Neural progenitor cell (in vitro differentiated cells): ENCODE results near the gene BRD4. TPM values are rescaled to one million over a fixed set of nuclear protein-coding genes. Genes with fewer than 3 reads are reported as not detected.
"Not testable (repeated sequence)": the region's sequence is repeated elsewhere in the genome, so short reads cannot be mapped to it uniquely, and the experiment has no call there.

Source experiments
- DNase-seq: peaks from one replicate; pipeline ENCODE4 v3.0.0-alpha.2; 2016; ENCODE audit warnings: low spot score
- H2AFZ ChIP-seq: fragments of 200-600 bp; sonication (generic); replicated peaks from 2 replicates; pipeline ENCODE4 v1.6.1; 2016; ENCODE audit warnings: antibody characterized with exemption
- H3F3A ChIP-seq: fragments of 200-600 bp; sonication (generic); 2 replicates; pipeline ENCODE4 v1.6.1; 2016; ENCODE audit warnings: antibody characterized with exemption, low read depth
- H3K27ac ChIP-seq: fragments of 200-600 bp; sonication (generic); 2 replicates; pipeline ENCODE4 v1.5.1; 2016; ENCODE audit warnings: mild to moderate bottlenecking
- H3K27me3 ChIP-seq: fragments of 200-600 bp; sonication (generic); 2 replicates; pipeline ENCODE4 v1.6.1; 2016; ENCODE audit warnings: mild to moderate bottlenecking, moderate library complexity
- H3K36me3 ChIP-seq: fragments of 200-600 bp; sonication (generic); 2 replicates; pipeline ENCODE4 v1.5.1; 2016
- H3K4me1 ChIP-seq: fragments of 200-600 bp; sonication (generic); 2 replicates; pipeline ENCODE4 v1.6.1; 2016; ENCODE audit warnings: mixed run types
- H3K4me2 ChIP-seq: fragments of 200-600 bp; sonication (generic); 2 replicates; pipeline ENCODE4 v1.6.1; 2016
- H3K4me3 ChIP-seq: fragments of 200-600 bp; sonication (generic); 2 replicates; pipeline ENCODE4 v1.5.1; 2016
- H3K79me2 ChIP-seq: fragments of 200-600 bp; sonication (generic); 2 replicates; pipeline ENCODE4 v1.6.1; 2016; ENCODE audit warnings: low read depth
- H3K9ac ChIP-seq: fragments of 200-600 bp; sonication (generic); 2 replicates; pipeline ENCODE4 v1.6.1; 2016
- H3K9me3 ChIP-seq: fragments of 200-600 bp; sonication (generic); 2 replicates; pipeline ENCODE4 v1.5.1; 2016; ENCODE audit warnings: low read depth
- H4K20me1 ChIP-seq: fragments of 200-600 bp; sonication (generic); 2 replicates; pipeline ENCODE4 v1.6.1; 2016; ENCODE audit warnings: low read depth
- H3K27ac Mint-ChIP-seq: 3 replicates; pipeline ENCODE4 v1.8.0; 2021; ENCODE audit warnings: mixed read lengths
- H3K27me3 Mint-ChIP-seq: 2 replicates; pipeline ENCODE4 v1.8.0; 2022; ENCODE audit warnings: low read depth, mild to moderate bottlenecking, inconsistent platforms, moderate library complexity, mixed read lengths; ENCODE audit not compliant: insufficient read depth
- H3K36me3 Mint-ChIP-seq: 3 replicates; pipeline ENCODE4 v1.8.0; 2021; ENCODE audit warnings: mixed read lengths
- H3K4me1 Mint-ChIP-seq: 3 replicates; pipeline ENCODE4 v1.8.0; 2021; ENCODE audit warnings: mixed read lengths
- H3K4me3 Mint-ChIP-seq: 3 replicates; pipeline ENCODE4 v1.8.0; 2021; ENCODE audit warnings: mild to moderate bottlenecking, moderate library complexity, mixed read lengths
- H3K9me3 Mint-ChIP-seq: 3 replicates; pipeline ENCODE4 v1.8.0; 2020; ENCODE audit warnings: mixed read lengths
- CTCF ChIP-seq: fragments of 200-600 bp; sonication (generic); IDR thresholded peaks from 2 replicates; pipeline ENCODE4 v1.5.1; 2017; ENCODE audit warnings: antibody characterized with exemption, mild to moderate bottlenecking
- EZH2 ChIP-seq: fragments of 200-600 bp; sonication (generic); IDR thresholded peaks from 2 replicates; pipeline ENCODE4 v1.6.1; 2017; ENCODE audit warnings: antibody characterized with exemption, mild to moderate bottlenecking, moderate library complexity
- EZH2phosphoT487 ChIP-seq: fragments of 200-600 bp; sonication (generic); IDR thresholded peaks from 2 replicates; pipeline ENCODE4 v1.6.1; 2017; ENCODE audit warnings: antibody characterized with exemption
- total RNA-seq: library from RNA; depleted of rRNA; stranded (reverse); fragments of >200 nt; gene quantifications from 2 replicates; pipeline ENCODE4 v1.2.3, GENCODE V29; 2015; ENCODE audit warnings: low replicate concordance

BRD4 gene
- total RNA-seq, 1 donor from 2014 or later = 14.5 TPM

- Histone ChIP-seq H4K20me1 (peaks cover 10% of the 10 kb centered on the region), H2AFZ (no peak overlapping the region), H3K4me1 (no peaks in the 10 kb centered on the region), H3F3A (no peaks in the 10 kb centered on the region), H3K36me3 (peaks cover 5% of the 10 kb centered on the region), H3K9me3 (no peaks in the 10 kb centered on the region), H3K27ac (no peak overlapping the region), H3K4me3 (no peak overlapping the region), H3K79me2 (peaks cover 22% of the 10 kb centered on the region), H3K9ac (no peak overlapping the region), H3K4me2 (no peak overlapping the region), H3K27me3 (no peaks in the 10 kb centered on the region)
- DNase-seq = no peak
- TF ChIP-seq CTCF (no peak), EZH2phosphoT487 (no peak), EZH2 (no peak)
- Mint-ChIP-seq H3K4me1 (no peaks in the 10 kb centered on the region), H3K27ac (peak overlapping the region; percentile 92), H3K36me3 (peaks cover 27% of the 10 kb centered on the region), H3K27me3 (no peaks in the 10 kb centered on the region), H3K4me3 (no peak overlapping the region), H3K9me3 (peaks cover 4% of the 10 kb centered on the region)
Measured at GRCh38 chr19:15368051-15368632, 35.8 kb upstream of the BRD4 start.

GRCh38 chr19:15367439-15367838 is 35.1 kb upstream of the BRD4 start:
- Histone ChIP-seq H2AFZ (no peak overlapping the region), H3K4me3 (no peak overlapping the region), H3K9ac (no peak overlapping the region), H3K4me2 (no peak overlapping the region), H3K36me3 (peaks cover 5% of the 10 kb centered on the region), H3K27ac (no peak overlapping the region), H3K9me3 (no peaks in the 10 kb centered on the region), H3K4me1 (no peaks in the 10 kb centered on the region), H4K20me1 (peaks cover 3% of the 10 kb centered on the region), H3K79me2 (peaks cover 15% of the 10 kb centered on the region), H3K27me3 (no peaks in the 10 kb centered on the region), H3F3A (no peaks in the 10 kb centered on the region)
- Mint-ChIP-seq H3K9me3 (peaks cover 4% of the 10 kb centered on the region), H3K27ac (no peak overlapping the region), H3K36me3 (peaks cover 25% of the 10 kb centered on the region), H3K4me3 (peak overlapping the region; percentile 33), H3K4me1 (no peaks in the 10 kb centered on the region), H3K27me3 (no peaks in the 10 kb centered on the region)
- no peak for TF ChIP-seq EZH2
- no peak for TF ChIP-seq EZH2phosphoT487
- TF ChIP-seq CTCF = no peak
- DNase-seq = no peak

GRCh38 chr19:15365264-15365663 is 32.9 kb upstream of the BRD4 start:
- Histone ChIP-seq H3K36me3 (no peaks in the 10 kb centered on the region), H4K20me1 (no peaks in the 10 kb centered on the region), H3K27me3 (no peaks in the 10 kb centered on the region), H2AFZ (no peak overlapping the region), H3K4me3 (no peak overlapping the region), H3K79me2 (no peaks in the 10 kb centered on the region), H3K9ac (no peak overlapping the region), H3K27ac (no peak overlapping the region), H3F3A (no peaks in the 10 kb centered on the region), H3K4me1 (no peaks in the 10 kb centered on the region), H3K9me3 (no peaks in the 10 kb centered on the region), H3K4me2 (no peak overlapping the region)
- DNase-seq = no peak
- TF ChIP-seq CTCF (no peak), EZH2 (no peak), EZH2phosphoT487 (no peak)
- Mint-ChIP-seq H3K9me3 (peaks cover 9% of the 10 kb centered on the region), H3K4me3 (no peak overlapping the region), H3K27ac (no peak overlapping the region), H3K27me3 (no peaks in the 10 kb centered on the region), H3K4me1 (no peaks in the 10 kb centered on the region), H3K36me3 (peaks cover 35% of the 10 kb centered on the region)

DNA sequence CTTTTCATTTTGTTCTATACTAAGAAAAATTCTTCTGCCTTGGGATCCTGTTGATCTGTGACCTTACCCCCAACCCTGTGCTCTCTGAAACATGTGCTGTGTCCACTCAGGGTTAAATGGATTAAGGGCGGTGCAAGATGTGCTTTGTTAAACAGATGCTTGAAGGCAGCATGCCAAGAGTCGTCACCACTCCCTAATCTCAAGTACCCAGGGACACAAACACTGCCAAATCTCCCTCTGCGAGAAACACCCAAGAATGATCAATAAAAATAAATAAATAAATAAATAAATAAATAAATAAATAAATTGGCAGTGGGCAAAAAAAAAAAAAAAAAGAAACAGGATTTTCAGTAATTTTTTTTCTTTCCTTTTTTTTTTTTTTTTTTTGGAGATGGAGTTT is 31.5 kb upstream of the BRD4 start:
- not testable (repeated sequence) for H3K27me3 ChIP-seq, H3K27me3 Mint-ChIP-seq, H3K4me1 Mint-ChIP-seq, H3F3A ChIP-seq, H2AFZ ChIP-seq, H3K4me1 ChIP-seq, H3K4me3 ChIP-seq, H3K27ac ChIP-seq, DNase-seq, H3K79me2 ChIP-seq, H4K20me1 ChIP-seq, H3K9ac ChIP-seq, H3K36me3 ChIP-seq, H3K27ac Mint-ChIP-seq, H3K9me3 Mint-ChIP-seq, H3K9me3 ChIP-seq, H3K4me2 ChIP-seq
- Mint-ChIP-seq H3K4me3 (peak overlapping the region; percentile 64), H3K36me3 (peaks cover 40% of the 10 kb centered on the region)

GRCh38 chr19:15363048-15363447 is 30.7 kb upstream of the BRD4 start:
- H3K36me3 Mint-ChIP-seq = peaks cover 42% of the 10 kb centered on the region
- not testable (repeated sequence) for H3K4me3 Mint-ChIP-seq, H3K4me1 ChIP-seq, H3K36me3 ChIP-seq, H3K9ac ChIP-seq, H3K9me3 ChIP-seq, H4K20me1 ChIP-seq, H3K79me2 ChIP-seq, H3F3A ChIP-seq, DNase-seq, H3K27ac Mint-ChIP-seq, H3K4me2 ChIP-seq, H3K4me1 Mint-ChIP-seq, H3K27me3 Mint-ChIP-seq, H3K27ac ChIP-seq, H3K27me3 ChIP-seq, H3K9me3 Mint-ChIP-seq, H2AFZ ChIP-seq, H3K4me3 ChIP-seq

DNA sequence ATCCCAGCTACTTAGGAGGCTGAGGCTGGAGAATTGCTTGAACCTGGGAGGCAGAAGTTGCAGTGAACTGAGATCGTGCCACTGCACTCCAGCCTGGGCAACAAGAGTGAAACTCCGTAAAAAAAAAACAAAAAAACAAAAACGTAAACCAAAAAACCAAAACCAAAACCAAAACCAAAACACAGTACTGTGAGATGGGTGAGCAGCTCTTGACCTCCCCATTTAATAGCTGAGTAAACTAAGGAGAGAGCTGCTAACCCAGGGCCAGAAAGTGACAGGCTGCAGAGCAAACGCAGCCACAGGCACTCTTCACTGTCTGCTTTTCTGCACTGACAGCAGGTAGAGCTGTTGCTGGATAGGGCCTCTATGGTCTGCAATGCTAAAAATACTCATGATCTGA is 27.7 kb upstream of the BRD4 start:
- not testable (repeated sequence) for H3K36me3 ChIP-seq

More for the DNA sequence above, 27.7 kb upstream of the BRD4 start:
- not testable (repeated sequence) for H3K4me1 ChIP-seq, H4K20me1 ChIP-seq, H3K27me3 ChIP-seq, DNase-seq, H3K27ac ChIP-seq, H3K4me1 Mint-ChIP-seq, H3K27me3 Mint-ChIP-seq, H2AFZ ChIP-seq, H3K9ac ChIP-seq, H3K9me3 Mint-ChIP-seq, H3K4me3 Mint-ChIP-seq, H3F3A ChIP-seq, H3K4me3 ChIP-seq, H3K4me2 ChIP-seq, H3K27ac Mint-ChIP-seq, H3K79me2 ChIP-seq, H3K9me3 ChIP-seq
- peaks cover 44% of the 10 kb centered on the region for H3K36me3 Mint-ChIP-seq
